Measurements from ENCODE around the gene PVALB.

Gene PVALB

DNA sequence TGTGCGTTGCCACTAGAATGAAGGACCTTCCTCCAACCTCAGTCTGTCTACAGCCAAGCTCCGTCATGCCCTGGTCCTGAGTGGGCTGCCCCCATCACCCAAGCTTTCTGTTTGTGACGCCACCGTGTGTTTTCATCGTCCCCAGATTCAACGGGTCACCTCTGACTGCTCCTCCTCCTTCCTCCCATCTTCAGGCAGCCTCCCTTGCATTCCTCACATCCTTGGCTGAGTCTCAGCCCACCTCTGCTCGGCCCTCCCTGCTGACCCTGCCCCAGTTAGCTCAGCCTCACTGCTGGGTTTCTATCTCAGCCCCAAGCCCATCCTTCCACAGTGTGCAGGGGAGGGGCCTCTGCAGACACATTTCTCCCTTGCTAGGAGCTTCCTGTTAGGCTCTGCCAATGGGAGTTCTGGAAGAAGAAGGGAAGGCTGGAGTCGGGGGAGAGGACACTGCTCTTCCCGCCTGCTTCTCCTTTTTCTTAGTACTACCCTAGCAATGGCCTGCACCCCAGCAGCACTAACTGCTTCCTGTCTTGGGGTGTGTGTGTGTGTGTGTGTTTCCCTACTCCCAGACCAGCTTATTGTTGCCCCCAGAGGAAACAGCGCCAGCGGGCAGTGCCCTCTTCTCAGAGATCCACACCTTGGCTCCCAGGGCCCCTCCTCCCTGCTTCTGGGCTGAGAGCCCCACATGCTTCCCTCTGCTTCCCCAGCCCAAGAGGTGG, 46.2 kb downstream of the PVALB start:
- DNase-seq = no peak

DNA sequence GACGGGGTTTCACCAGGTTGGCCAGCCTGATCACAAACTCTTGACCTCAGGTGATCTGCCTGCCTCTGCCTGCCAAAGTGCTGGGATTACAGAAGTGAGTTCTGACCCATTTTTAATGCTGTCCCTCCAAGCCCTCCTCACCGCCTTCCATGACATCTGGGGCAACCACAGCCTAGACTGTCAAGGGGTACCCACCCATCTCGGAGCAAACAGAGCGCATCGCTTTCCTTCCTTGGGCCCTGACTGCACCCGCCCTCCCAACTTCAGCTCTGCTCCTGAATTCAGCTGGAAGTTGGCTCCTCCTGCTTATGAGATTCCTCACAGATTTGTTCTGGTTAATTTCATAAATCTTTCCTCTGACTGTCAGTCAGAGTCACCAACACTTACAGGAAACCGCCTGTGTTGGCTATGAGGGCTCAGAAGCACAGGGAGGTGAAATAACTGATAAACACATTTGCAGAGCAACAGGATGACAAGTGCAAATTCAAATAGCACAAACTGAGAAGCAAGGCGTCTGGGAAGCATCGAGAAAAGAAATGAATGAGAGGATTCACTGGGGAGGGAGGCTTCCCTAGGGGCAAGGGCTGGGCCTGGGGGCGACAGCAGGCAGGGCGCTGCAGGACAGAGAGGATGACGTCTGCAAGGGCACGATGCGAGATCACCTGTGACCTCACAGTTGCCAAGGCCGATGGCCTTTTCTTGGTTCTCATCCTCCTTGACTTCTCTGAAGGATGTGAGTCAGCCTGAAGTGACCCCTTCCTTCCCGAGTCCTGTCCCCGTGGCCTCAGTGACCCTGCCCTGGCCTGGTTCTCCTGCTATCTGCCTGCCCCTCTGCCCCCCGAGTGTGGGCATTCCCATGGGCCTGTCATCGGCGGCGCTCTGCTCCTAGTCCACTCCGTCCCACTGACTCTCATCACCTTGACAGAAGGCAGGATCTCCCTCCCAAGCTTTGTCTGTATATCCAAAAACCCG, 47.0 kb downstream of the PVALB start:
- no peak for DNase-seq

GRCh38 chr22:36768616-36769015, 48.2 kb downstream of the PVALB start:
- no peak for DNase-seq

- no peak for DNase-seq
These were observed 48.7 kb downstream of the PVALB start for GRCh38 chr22:36768141-36768540.

DNA sequence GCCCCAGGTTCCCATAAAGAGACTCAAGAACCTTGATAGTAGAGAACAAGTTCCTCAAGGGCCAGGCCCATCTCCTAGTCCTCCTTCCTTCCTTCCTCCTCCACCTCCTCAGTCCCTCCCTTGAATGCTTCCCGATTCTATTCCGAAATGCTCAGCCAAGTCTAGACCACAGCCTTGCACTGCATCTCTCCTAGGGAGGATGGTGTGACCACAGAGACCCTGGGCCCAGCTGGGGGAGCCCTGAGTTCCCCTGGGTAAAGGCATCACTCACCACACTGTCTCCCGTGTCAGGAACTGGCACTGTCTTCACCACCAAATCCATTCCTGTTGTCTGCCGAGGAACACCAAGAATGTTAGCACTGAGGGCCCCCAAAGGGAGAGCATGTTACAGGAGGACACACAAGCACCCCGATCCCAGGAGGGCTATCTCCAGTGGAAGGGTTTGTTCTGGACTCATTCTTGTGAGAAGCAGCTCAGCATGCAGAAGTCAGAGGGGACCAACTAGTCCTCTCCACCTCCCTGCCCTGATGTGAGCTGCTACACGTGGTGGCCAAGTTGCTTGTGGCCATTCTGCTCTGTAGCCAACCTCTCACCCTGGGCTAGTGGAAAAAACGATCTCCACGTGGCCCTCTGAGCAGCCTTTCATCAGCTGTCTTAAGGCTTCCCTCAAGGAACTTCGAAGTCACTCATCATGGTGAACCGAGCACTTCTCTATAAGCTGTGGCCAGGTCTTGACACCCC, 49.6 kb downstream of the PVALB start:
- DNase-seq = no peak

- DNase-seq = no peak
These were observed 50.8 kb downstream of the PVALB start for GRCh38 chr22:36765943-36766450.

DNA sequence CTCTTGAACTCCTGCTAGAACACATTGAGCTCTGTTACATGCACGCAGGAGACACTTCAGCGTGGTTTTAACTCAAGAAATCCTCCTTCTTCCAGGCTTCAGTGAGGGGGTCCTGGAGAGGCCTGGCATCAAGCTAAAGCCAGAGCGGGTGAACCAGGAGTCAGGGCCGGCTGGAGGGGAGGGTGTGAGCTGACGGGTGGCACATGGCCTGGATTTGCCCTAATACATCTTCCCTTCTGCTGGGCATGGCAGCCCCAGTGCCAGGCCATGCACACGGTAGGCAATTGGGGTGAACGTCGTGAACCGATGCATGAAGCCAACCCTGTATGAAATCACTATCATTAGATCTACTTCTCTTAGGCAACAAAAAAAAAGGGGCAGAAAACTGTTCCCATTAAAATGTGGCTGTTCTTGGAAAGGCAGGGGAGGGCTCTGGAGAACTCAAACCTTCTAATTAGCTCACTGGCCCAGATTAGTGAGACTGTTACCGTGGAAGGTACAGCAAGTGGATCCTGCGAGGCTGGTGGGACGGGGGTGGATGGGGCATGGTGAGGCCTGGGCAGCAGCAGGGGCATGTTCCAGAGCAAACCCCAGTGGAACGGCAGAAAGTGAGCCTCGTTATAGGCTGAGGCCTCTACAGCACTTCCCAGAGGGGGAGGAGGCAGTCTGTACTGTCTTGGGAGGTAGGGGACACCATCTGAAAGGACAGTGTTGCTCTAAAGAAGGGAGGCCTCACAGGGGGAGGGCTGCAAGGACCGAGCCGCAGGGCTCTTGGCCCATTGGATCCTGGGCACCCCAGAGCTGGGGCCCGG, 51.5 kb downstream of the PVALB start:
- no peak for DNase-seq

GRCh38 chr22:36764641-36765040, 52.2 kb downstream of the PVALB start:
- no peak for DNase-seq

- no peak for DNase-seq
These were observed 52.8 kb downstream of the PVALB start for GRCh38 chr22:36764060-36764459.

DNA sequence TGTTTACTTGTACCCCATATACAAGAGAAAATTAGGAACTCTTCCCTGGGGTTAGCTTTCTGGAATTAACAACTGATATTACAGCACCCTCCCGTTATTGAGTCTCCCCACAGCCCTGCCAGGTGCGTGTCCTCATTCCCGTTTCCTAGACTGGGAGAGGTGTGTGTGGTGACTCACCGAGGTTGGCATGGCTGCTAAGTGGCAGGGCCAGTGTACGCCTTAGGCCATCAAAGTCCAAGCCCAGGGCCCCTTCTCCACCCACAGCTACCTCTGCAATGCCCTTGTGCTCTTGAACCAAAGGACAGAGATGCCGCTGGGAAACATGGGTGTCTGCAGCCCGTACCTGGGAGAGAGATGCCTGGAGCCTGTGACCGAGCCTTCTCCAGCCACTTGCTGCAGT, 53.3 kb downstream of the PVALB start:
- no peak for DNase-seq

GRCh38 chr22:36762687-36763260, 54.1 kb downstream of the PVALB start:
- no peak for DNase-seq

GRCh38 chr22:36761553-36762240, 55.1 kb downstream of the PVALB start:
- DNase-seq = no peak

DNA sequence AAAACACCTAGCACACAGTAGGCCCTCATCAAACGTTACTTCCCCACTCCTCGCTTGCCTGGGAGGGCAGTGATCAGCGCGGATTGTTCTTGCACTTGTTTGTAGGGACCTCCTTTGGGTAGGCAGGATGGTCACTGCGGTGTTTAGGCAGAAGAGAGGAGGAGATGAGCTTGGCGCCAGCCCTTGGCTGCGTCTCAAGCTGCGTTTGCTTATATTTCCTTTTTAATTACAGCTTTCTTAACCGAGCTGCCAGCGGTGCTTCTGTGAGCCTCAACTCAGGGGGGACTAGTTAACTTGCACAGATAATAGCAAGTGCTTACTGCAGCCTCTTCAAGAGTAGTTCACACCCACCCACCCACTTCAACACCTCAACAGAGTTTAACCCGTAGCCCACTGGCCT, 56.0 kb downstream of the PVALB start:
- DNase-seq = no peak

GRCh38 chr22:36759481-36760159, 57.2 kb downstream of the PVALB start:
- DNase-seq = no peak

DNA sequence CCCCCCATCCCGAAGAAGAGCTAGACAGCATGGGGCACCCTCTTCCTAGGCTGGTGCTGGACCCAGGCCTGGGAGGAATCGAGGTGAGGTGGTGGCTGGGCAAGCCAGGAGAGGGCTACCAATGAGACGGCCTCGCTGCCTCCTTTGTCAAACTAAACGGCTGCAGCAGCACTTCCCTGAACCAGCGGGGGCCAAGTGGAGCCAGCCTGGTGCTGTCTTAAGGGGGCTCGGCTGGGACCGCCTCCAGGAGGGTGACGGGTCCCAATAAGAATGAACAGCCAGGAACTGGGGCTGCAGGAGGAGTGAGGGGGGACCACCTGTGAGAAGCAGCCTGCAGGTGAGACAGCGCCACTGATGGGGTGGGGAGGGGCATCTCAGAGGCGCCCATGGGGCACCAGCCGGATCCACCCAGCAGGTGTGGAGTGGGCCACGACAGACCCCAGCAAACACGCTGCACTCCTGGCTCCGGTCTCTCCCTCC, 58.0 kb downstream of the PVALB start:
- DNase-seq = no peak

- no peak for DNase-seq
These were observed 59.1 kb downstream of the PVALB start for GRCh38 chr22:36757668-36758211.

DNA sequence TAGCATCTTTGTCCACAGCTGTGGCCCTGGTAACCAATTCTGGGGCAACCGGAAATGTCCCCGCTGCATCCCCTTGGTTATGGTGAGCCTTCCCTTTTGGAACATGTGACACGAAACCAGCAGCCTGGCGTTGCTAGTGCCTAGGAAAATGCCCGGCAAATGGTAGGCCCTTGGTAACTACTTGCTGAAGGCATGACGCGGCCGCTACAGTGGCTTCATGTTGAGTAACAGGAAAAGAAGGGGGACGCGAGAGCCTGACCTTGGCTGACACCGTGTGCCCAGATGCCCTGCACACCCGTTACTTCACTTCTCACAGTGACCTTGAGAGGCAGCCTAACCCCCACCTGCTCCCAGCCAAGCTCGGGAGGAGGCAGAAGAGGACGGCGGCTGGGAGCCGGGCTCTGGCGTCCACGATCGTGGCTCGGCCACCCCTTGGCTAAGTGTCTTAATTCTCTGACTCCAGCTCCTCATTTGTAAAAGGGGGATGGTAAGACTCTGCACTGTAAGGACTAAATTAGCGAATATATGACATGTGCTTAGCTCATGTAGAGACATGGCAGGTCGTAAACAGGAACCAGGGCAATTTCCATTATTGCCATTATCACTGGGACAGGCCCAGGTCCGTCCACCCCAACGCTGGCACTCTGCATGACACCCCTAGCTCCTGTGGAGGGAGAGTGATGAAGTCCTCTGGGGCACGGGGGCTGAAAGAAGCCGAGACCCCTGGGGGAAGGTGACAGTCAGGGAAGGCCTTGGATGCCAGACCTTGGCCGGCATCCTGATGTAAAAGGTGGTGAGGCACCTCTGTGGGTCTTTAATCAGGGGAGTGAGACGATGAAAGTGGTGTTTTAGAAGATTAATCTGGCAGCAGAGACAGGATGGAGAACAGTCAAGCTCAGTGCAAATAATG, 59.8 kb downstream of the PVALB start:
- DNase-seq = no peak

GRCh38 chr22:36756031-36756430, 60.8 kb downstream of the PVALB start:
- DNase-seq = no peak

GRCh38 chr22:36755316-36755715, 61.5 kb downstream of the PVALB start:
- DNase-seq = no peak
